ENCODE data around the gene RDH5. TPM values are rescaled to one million over a fixed set of nuclear protein-coding genes. Genes with fewer than 3 reads are reported as not detected.

Gene RDH5
- total RNA-seq, 1 experiment from 2014 or later: 6.2 TPM

GRCh38 chr12:55736780-55737580, 16.8 kb downstream of the RDH5 start (continued):
- TF ChIP-seq ZBTB33 (IDR thresholded peaks at IDR 0.05; ENCODE audit: extremely low read depth, insufficient replicate concordance, low read length) (no peak), CTCF (IDR thresholded peaks at IDR 0.05 in 2 of 3, conservative IDR thresholded peaks at IDR 0.05 in 1 of 3; ENCODE audit: borderline replicate concordance in 1 of 3, insufficient read depth in 1 of 3, low read depth in 2 of 3, low read length in 2 of 3) (peak; percentile 98 to 99 (median 99)), EGR1 (IDR thresholded peaks at IDR 0.05; ENCODE audit: low read depth) (no peak), SIN3A (IDR thresholded peaks at IDR 0.05; ENCODE audit: low read depth) (no peak)

GRCh38 chr12:55737581-55738122, 17.5 kb downstream of the RDH5 start:
- RAD21 ChIA-PET (ENCODE audit: low non-redundant PET in 1 of 2, low total read pairs in 2 of 2, uncharacterized antibody in 2 of 2, unreplicated experiment in 2 of 2): interaction anchor here (0.6 to 1.6 kb wide), 11 partner anchors 8 to 302 kb away, joined by 3 to 11 read pairs (median 4); partner anchors contain the start of genes CD63 (in 1 of the 2) and DNAJC14 (in 1 of the 2)
- CTCF ChIA-PET: interaction anchor here (0.7 to 3.6 kb wide), 51 partner anchors 8 to 988 kb away, joined by 3 to 49 read pairs (median 4); partner anchors contain the start of genes BLOC1S1, CD63, DGKA and DNAJC14
- H3K9me3 ChIP-seq (ENCODE audit: control insufficient read depth in 1 of 2, insufficient read depth in 1 of 2, low read depth in 1 of 2, low read length in 2 of 2): no peaks in the 10 kb centered on the region
- peak overlapping the region; percentile 99 for H2AFZ ChIP-seq (ENCODE audit: low read depth, low read length, poor library complexity, severe bottlenecking)
- H3K79me2 ChIP-seq (ENCODE audit: insufficient read depth, low read length): no peaks in the 10 kb centered on the region
- intact Hi-C loops (cut with micrococcal nuclease): loop anchor here (1.0 to 10.0 kb wide), 6 partner anchors 56 to 377 kb away; partner anchors contain the start of genes PYM1, RPL41 and ZC3H10
- H3K4me3 ChIP-seq (replicated peaks in 1 of 2; ENCODE audit: low read depth in 1 of 2, low read length in 2 of 2): peak overlapping the region; percentile 63 to 64
- H3K36me3 ChIP-seq (ENCODE audit: control insufficient read depth in 1 of 2, insufficient read depth in 2 of 2, low read length in 2 of 2): no peaks in the 10 kb centered on the region
- POLR2A ChIA-PET: interaction anchor here (0.5 to 3.8 kb wide), 10 partner anchors 8 to 390 kb away, joined by 3 to 24 read pairs (median 5); partner anchors contain the start of genes CD63, ESYT1, ORMDL2 and PA2G4
- H3K9ac ChIP-seq (ENCODE audit: low read length): peak overlapping the region; percentile 57
- BruUV-seq (replicated peaks): no TSS peak
- no peak for DNase-seq (ENCODE audit: low read depth, low spot score)
- no peaks in the 10 kb centered on the region for H3K9me2 ChIP-seq (ENCODE audit: insufficient read depth)
- peak overlapping the region; percentile 46 for H3K27ac ChIP-seq (ENCODE audit: low read depth, low read length)
- peak; percentile 33 for ATAC-seq
- no peaks in the 10 kb centered on the region for H4K20me1 ChIP-seq (ENCODE audit: insufficient read depth)
- peaks cover 14 to 49% of the 10 kb centered on the region in 2 experiments for H3K4me1 ChIP-seq (ENCODE audit: control insufficient read depth in 1 of 2, insufficient read depth in 2 of 2, low read length in 2 of 2)
- no peaks in the 10 kb centered on the region for H3K27me3 ChIP-seq (ENCODE audit: insufficient read depth, low read length)
- H3K4me2 ChIP-seq (ENCODE audit: low read length): peak overlapping the region; percentile 88
- TF ChIP-seq SIN3A (IDR thresholded peaks at IDR 0.05; ENCODE audit: low read depth) (no peak), ELF1 (IDR thresholded peaks at IDR 0.05; ENCODE audit: borderline replicate concordance, low read depth) (no peak), ZNF274 (IDR thresholded peaks at IDR 0.05; ENCODE audit: low read depth, low read length) (no peak), EGR1 (IDR thresholded peaks at IDR 0.05; ENCODE audit: low read depth) (no peak), YY1 (IDR thresholded peaks at IDR 0.05; ENCODE audit: extremely low read depth, insufficient replicate concordance, low read depth, low read length) (no peak), ATF3 (IDR thresholded peaks at IDR 0.05) (no peak), CTCF (IDR thresholded peaks at IDR 0.05 in 2 of 3, conservative IDR thresholded peaks at IDR 0.05 in 1 of 3; ENCODE audit: borderline replicate concordance in 1 of 3, insufficient read depth in 1 of 3, low read depth in 2 of 3, low read length in 2 of 3) (no peak), FOSL1 (IDR thresholded peaks at IDR 0.05; ENCODE audit: low read depth) (no peak), CBX3 (IDR thresholded peaks at IDR 0.05; ENCODE audit: low read depth) (no peak), JUND (IDR thresholded peaks at IDR 0.05) (no peak), TCF7L2 (IDR thresholded peaks at IDR 0.05; ENCODE audit: borderline replicate concordance, extremely low read depth, insufficient read depth, insufficient read length) (no peak), EZH2 (IDR thresholded peaks at IDR 0.05) (no peak), CEBPB (IDR thresholded peaks at IDR 0.05; ENCODE audit: low read depth) (no peak)
